Muscle layer of duodenum (tissue), 2 donors: ENCODE results near the gene RIPOR2.
"Not testable (repeated sequence)": the region's sequence is repeated elsewhere in the genome, so short reads cannot be mapped to it uniquely, and the experiment has no call there.

Source experiments
- H3K27ac ChIP-seq: one replicate; pipeline ENCODE4 v1.7.0; 2013; ENCODE audit warnings: mild to moderate bottlenecking, low read length
- H3K27me3 ChIP-seq: one replicate; pipeline ENCODE4 v1.7.0; 2013; ENCODE audit warnings: low read depth, mild to moderate bottlenecking, control low read depth, low read length
- H3K36me3 ChIP-seq, 2 donors: one replicate each; pipeline ENCODE4 v1.7.0; 2013; ENCODE audit warnings: low read length in 2 of 2, control low read depth in 1 of 2, mild to moderate bottlenecking in 1 of 2; ENCODE audit not compliant: insufficient read depth in 2 of 2, control insufficient read depth in 1 of 2
- H3K4me1 ChIP-seq, 2 donors: one replicate each; pipeline ENCODE4 v1.7.0; 2013; ENCODE audit warnings: low read length in 2 of 2, mild to moderate bottlenecking in 2 of 2, control low read depth in 1 of 2, moderate library complexity in 1 of 2; ENCODE audit not compliant: insufficient read depth in 2 of 2, control insufficient read depth in 1 of 2
- H3K4me3 ChIP-seq, 2 donors: one replicate each; pipeline ENCODE4 v1.7.0; 2013; ENCODE audit warnings: low read length in 2 of 2, low read depth in 1 of 2, mild to moderate bottlenecking in 1 of 2
- H3K9me3 ChIP-seq, 2 donors: one replicate each; pipeline ENCODE4 v1.7.0; 2013; ENCODE audit warnings: low read length in 2 of 2, control low read depth in 1 of 2, mild to moderate bottlenecking in 1 of 2; ENCODE audit not compliant: control insufficient read depth in 1 of 2
- donor health status: healthy.

Gene RIPOR2

GRCh38 chr6:24923885-24924401 lies 11.8 kb downstream of the RIPOR2 start:
- no peaks in the 10 kb centered on the region for H3K27me3 ChIP-seq
- peaks cover 0 to 9% of the 10 kb centered on the region in 2 donors for H3K4me1 ChIP-seq
- H3K36me3 ChIP-seq: no peaks in the 10 kb centered on the region
- no peaks in the 10 kb centered on the region for H3K9me3 ChIP-seq
- H3K4me3 ChIP-seq: no peak overlapping the region
- H3K27ac ChIP-seq: no peak overlapping the region

GRCh38 chr6:24922814-24923213 lies 12.9 kb downstream of the RIPOR2 start:
- no peaks in the 10 kb centered on the region for H3K27me3 ChIP-seq
- H3K4me3 ChIP-seq: no peak overlapping the region
- H3K27ac ChIP-seq: no peak overlapping the region
- no peaks in the 10 kb centered on the region for H3K36me3 ChIP-seq
- peaks cover 0 to 4% of the 10 kb centered on the region in 2 donors for H3K4me1 ChIP-seq
- no peaks in the 10 kb centered on the region for H3K9me3 ChIP-seq

GRCh38 chr6:24922170-24922569 lies 13.6 kb downstream of the RIPOR2 start:
- Histone ChIP-seq H3K27me3 (no peaks in the 10 kb centered on the region), H3K27ac (no peak overlapping the region), H3K9me3 (no peaks in the 10 kb centered on the region), H3K4me3 (no peak overlapping the region), H3K36me3 (no peaks in the 10 kb centered on the region), H3K4me1 (peaks cover 0 to 4% of the 10 kb centered on the region in 2 donors)

GRCh38 chr6:24920136-24920535 lies 15.6 kb downstream of the RIPOR2 start:
- Histone ChIP-seq H3K27ac (no peak overlapping the region), H3K9me3 (no peaks in the 10 kb centered on the region), H3K4me3 (no peak overlapping the region), H3K4me1 (peaks cover 0 to 4% of the 10 kb centered on the region in 2 donors), H3K36me3 (no peaks in the 10 kb centered on the region), H3K27me3 (no peaks in the 10 kb centered on the region)

GRCh38 chr6:24919056-24919892 lies 16.5 kb downstream of the RIPOR2 start:
- H3K36me3 ChIP-seq: no peaks in the 10 kb centered on the region
- H3K4me1 ChIP-seq: peaks cover 0 to 4% of the 10 kb centered on the region in 2 donors
- H3K9me3 ChIP-seq: no peaks in the 10 kb centered on the region
- H3K27me3 ChIP-seq: no peaks in the 10 kb centered on the region
- no peak overlapping the region for H3K27ac ChIP-seq
- H3K4me3 ChIP-seq: no peak overlapping the region

- Histone ChIP-seq H3K27ac (no peak overlapping the region), H3K4me1 (peaks cover 0 to 4% of the 10 kb centered on the region in 2 donors), H3K9me3 (no peaks in the 10 kb centered on the region), H3K36me3 (no peaks in the 10 kb centered on the region), H3K4me3 (no peak overlapping the region), H3K27me3 (no peaks in the 10 kb centered on the region)
These were observed 17.1 kb downstream of the RIPOR2 start for GRCh38 chr6:24918641-24919055.

GRCh38 chr6:24916496-24916895 lies 19.3 kb downstream of the RIPOR2 start:
- Histone ChIP-seq H3K27ac (no peak overlapping the region), H3K27me3 (no peaks in the 10 kb centered on the region), H3K4me1 (peaks cover 0 to 9% of the 10 kb centered on the region in 2 donors), H3K9me3 (no peaks in the 10 kb centered on the region), H3K4me3 (no peak overlapping the region), H3K36me3 (no peaks in the 10 kb centered on the region)

- no peaks in the 10 kb centered on the region for H3K9me3 ChIP-seq
- no peaks in the 10 kb centered on the region for H3K27me3 ChIP-seq
- H3K36me3 ChIP-seq: no peaks in the 10 kb centered on the region
These were observed 20.1 kb downstream of the RIPOR2 start for GRCh38 chr6:24915641-24916040.

GRCh38 chr6:24914082-24914481 lies 21.7 kb downstream of the RIPOR2 start:
- not testable (repeated sequence) for H3K27ac ChIP-seq, H3K9me3 ChIP-seq, H3K27me3 ChIP-seq, H3K4me3 ChIP-seq, H3K36me3 ChIP-seq
- peaks cover 0 to 18% of the 10 kb centered on the region in 2 donors for H3K4me1 ChIP-seq

More at GRCh38 chr6:24915641-24916040, 20.1 kb downstream of the RIPOR2 start:
- no peak overlapping the region for H3K27ac ChIP-seq
- peaks cover 0 to 12% of the 10 kb centered on the region in 2 donors for H3K4me1 ChIP-seq
- H3K4me3 ChIP-seq: no peak overlapping the region

GRCh38 chr6:24911796-24912382 lies 23.9 kb downstream of the RIPOR2 start:
- Histone ChIP-seq H3K4me3 (peak overlapping the region; percentile 66 to 81), H3K4me1 (peaks cover 0 to 20% of the 10 kb centered on the region in 2 donors), H3K9me3 (no peaks in the 10 kb centered on the region), H3K27me3 (no peaks in the 10 kb centered on the region), H3K36me3 (no peaks in the 10 kb centered on the region), H3K27ac (no peak overlapping the region)

GRCh38 chr6:24910961-24911725 lies 24.6 kb downstream of the RIPOR2 start:
- Histone ChIP-seq H3K27me3 (no peaks in the 10 kb centered on the region), H3K4me1 (peaks cover 0 to 20% of the 10 kb centered on the region in 2 donors), H3K4me3 (peak overlapping the region; percentile 66 to 81), H3K9me3 (no peaks in the 10 kb centered on the region), H3K36me3 (no peaks in the 10 kb centered on the region), H3K27ac (no peak overlapping the region)
